HepG2 (cell line): ENCODE measurements around the gene KLHL17. TPM values are rescaled to one million over a fixed set of nuclear protein-coding genes. Genes with fewer than 3 reads are reported as not detected.

Source experiments
- CBX2 ChIP-seq, 2 experiments: fragments of 200-600 bp in 1 of 2; sonication (generic); formaldehyde crosslinking in 1 of 2; IDR thresholded peaks; 2 replicates each; pipeline versions ENCODE4 v1.7.0 to v1.8.1; 2018 to 2022; ENCODE audit warnings: low read depth in 2 of 2, low read length in 1 of 2, mild to moderate bottlenecking in 1 of 2, missing genetic modification reagents in 1 of 2
- DNMT1 ChIP-seq: sonication (generic); formaldehyde crosslinking; IDR thresholded peaks from 2 replicates; pipeline ENCODE4 v1.5.1; 2020; ENCODE audit warnings: mild to moderate bottlenecking, missing genetic modification reagents
- E2F5 ChIP-seq: sonication (generic); formaldehyde crosslinking; conservative IDR thresholded peaks from 2 replicates; pipeline ENCODE4 v1.4.0; 2020; ENCODE audit warnings: missing genetic modification reagents
- ELF4 ChIP-seq: sonication (generic); formaldehyde crosslinking; IDR thresholded peaks from 2 replicates; pipeline ENCODE4 v1.5.0; 2020; ENCODE audit warnings: missing genetic modification reagents, mild to moderate bottlenecking, moderate library complexity, borderline replicate concordance
- HNF1A ChIP-seq, 2 experiments: sonication (generic) in 1 of 2; formaldehyde crosslinking in 1 of 2; IDR thresholded peaks; 2 replicates each; pipeline versions ENCODE4 v1.4.0 to v1.6.1; 2016 to 2020; ENCODE audit warnings: borderline replicate concordance in 1 of 2, low read depth in 1 of 2, mild to moderate bottlenecking in 1 of 2, missing genetic modification reagents in 1 of 2
- HNRNPLL ChIP-seq: fragments of 200-400 bp; formaldehyde crosslinking; IDR thresholded peaks from 2 replicates; pipeline ENCODE4 v1.6.1; 2017; ENCODE audit warnings: mild to moderate bottlenecking, low read depth, low read length; ENCODE audit not compliant: poor library complexity, severe bottlenecking
- RNF219 ChIP-seq: sonication (generic); formaldehyde crosslinking; IDR thresholded peaks from 2 replicates; pipeline ENCODE4 v1.5.0; 2020; ENCODE audit warnings: mild to moderate bottlenecking, missing genetic modification reagents
- SALL2 ChIP-seq: sonication (generic); formaldehyde crosslinking; IDR thresholded peaks from 2 replicates; pipeline ENCODE4 v1.8.1; 2023; ENCODE audit warnings: mild to moderate bottlenecking, missing genetic modification reagents, inconsistent platforms
- SIX1 ChIP-seq: sonication (generic); formaldehyde crosslinking; IDR thresholded peaks from 2 replicates; pipeline ENCODE4 v1.4.0; 2020; ENCODE audit warnings: missing genetic modification reagents, borderline replicate concordance
- TSC22D2 ChIP-seq: sonication (generic); formaldehyde crosslinking; IDR thresholded peaks from 2 replicates; pipeline ENCODE4 v1.5.1; 2020; ENCODE audit warnings: missing genetic modification reagents, mild to moderate bottlenecking, borderline replicate concordance
- ZBTB21 ChIP-seq: sonication (generic); formaldehyde crosslinking; IDR thresholded peaks from 2 replicates; pipeline ENCODE4 v1.4.0; 2020; ENCODE audit warnings: missing genetic modification reagents
- ZNF121 ChIP-seq: sonication (generic); formaldehyde crosslinking; IDR thresholded peaks from 2 replicates; pipeline ENCODE4 v1.5.0; 2020; ENCODE audit warnings: mild to moderate bottlenecking, missing genetic modification reagents
- ZNF205 ChIP-seq: IDR thresholded peaks from 2 replicates; pipeline ENCODE4 v1.6.1; 2018; ENCODE audit warnings: missing biosample characterization, missing genetic modification reagents
- ZNF724P ChIP-seq: sonication (generic); formaldehyde crosslinking; IDR thresholded peaks from 2 replicates; pipeline ENCODE4 v1.8.0; 2022; ENCODE audit warnings: missing genetic modification reagents, borderline replicate concordance
- ZNF75D ChIP-seq: sonication (generic); formaldehyde crosslinking; IDR thresholded peaks from 2 replicates; pipeline ENCODE4 v1.8.1; 2023; ENCODE audit warnings: missing genetic modification reagents, mild to moderate bottlenecking, borderline replicate concordance
- polyA plus RNA-seq, 8 experiments: library from polyadenylated mRNA; depleted of rRNA in 3 of 8; stranded (reverse) in 7 of 8; unstranded in 1 of 8; fragments of >200 nt; fragmentation: Illumina TruSeq in 4 of 8; extraction: Trizol in 4 of 8; gene quantifications; 2 replicates each; pipeline versions ENCODE4 v1.2.1 to v1.2.3, GENCODE V29; 2011 to 2016; ENCODE audit warnings: low read depth in 4 of 8, missing spikeins in 1 of 8, mixed read lengths in 1 of 8; ENCODE audit not compliant: insufficient read depth in 1 of 8
- total RNA-seq, 5 experiments: library from RNA; depleted of rRNA; stranded (reverse); fragments of >200 nt; fragmentation: Illumina TruSeq; extraction: Trizol; gene quantifications; 2 replicates each; pipeline ENCODE4 v1.2.3, GENCODE V29; 2016; ENCODE audit warnings: low read depth in 1 of 5

KLHL17 gene
- total and polyA plus RNA-seq, 2 of the 13 experiments (the other 11 are each of a cell fraction or from before 2014, with no cell fraction given) = 9.3 to 24.7 TPM

GRCh38 chr1:1000357-1001056 is 40.1 kb downstream of the KLHL17 start (continued):
- no peak for TF ChIP-seq RNF219 (CRISPR knock-in tag)
- TF ChIP-seq SALL2 (CRISPR knock-in tag) = peak; percentile 92
- peak; percentile 53; the same call in 1 of the 2 replicates for TF ChIP-seq ZNF121 (CRISPR knock-in tag)
- peak; percentile 84; the same call in 1 of the 2 replicates for TF ChIP-seq TSC22D2 (CRISPR knock-in tag)
- TF ChIP-seq ELF4 (CRISPR knock-in tag) = no peak
- TF ChIP-seq ZNF205 (CRISPR knock-in tag) = no peak; the same call in 1 of the 2 replicates
- TF ChIP-seq SIX1 (CRISPR knock-in tag) = no peak
- no peak for TF ChIP-seq CBX2 (IDR thresholded peaks at IDR 0.05; ENCODE audit: low read depth, low read length)
- peak; percentile 50; the same call in 1 of the 2 replicates for TF ChIP-seq CBX2 (CRISPR knock-in tag; IDR thresholded peaks at IDR 0.05; ENCODE audit: low read depth)
- TF ChIP-seq DNMT1 (CRISPR knock-in tag) = peak; percentile 85
- no peak for TF ChIP-seq HNF1A (IDR thresholded peaks at IDR 0.05; ENCODE audit: low read depth)
- TF ChIP-seq HNF1A (CRISPR knock-in tag; IDR thresholded peaks at IDR 0.05; ENCODE audit: borderline replicate concordance) = peak; percentile 75
- TF ChIP-seq ZBTB21 (CRISPR knock-in tag) = peak; percentile 100
- no peak for TF ChIP-seq E2F5 (CRISPR knock-in tag)
- peak; percentile 94; the same call in 1 of the 2 replicates for TF ChIP-seq ZNF724P (CRISPR knock-in tag)
- no peak; the same call in 1 of the 2 replicates for TF ChIP-seq ZNF75D (CRISPR knock-in tag)
- peak; percentile 62 for TF ChIP-seq HNRNPLL
- TF ChIP-seq, all 625 proteins: peak for 341
